ENCODE data around the gene ZNF410. TPM values are rescaled to one million over a fixed set of nuclear protein-coding genes. Genes with fewer than 3 reads are reported as not detected.
"Not testable (repeated sequence)": the region's sequence is repeated elsewhere in the genome, so short reads cannot be mapped to it uniquely, and the experiment has no call there.

Gene ZNF410
- total RNA-seq, 2 experiments from 2014 or later, result 65.2 to 68.7 TPM

- ChIA-PET POLR2A (interaction anchor here (1.3 kb wide), 1 partner anchor 319 kb away, joined by 3 read pairs; the partner anchor contains the start of gene ACOT2), CTCF (interaction anchor here (0.9 to 1.5 kb wide), 2 partner anchors 133 to 135 kb away, joined by 3 read pairs; no protein-coding TSS in a partner anchor)
- intact Hi-C loops (cut with micrococcal nuclease), result no loop called here
- Mint-ChIP-seq H3K27ac (peak overlapping the region; percentile 95), H3K4me1 (ENCODE audit: low read depth) (peaks cover 51% of the 10 kb centered on the region), H3K36me3 (peaks cover 21% of the 10 kb centered on the region), H3K9me3 (no peaks in the 10 kb centered on the region), H3K4me3 (peak overlapping the region; percentile 93), H3K27me3 (no peaks in the 10 kb centered on the region)
- no peak for DNase-seq
These were observed 1.7 kb downstream of the ZNF410 start for GRCh38 chr14:73888460-73888725.

- Mint-ChIP-seq H3K27ac (peak overlapping the region; percentile 54), H3K27me3 (no peaks in the 10 kb centered on the region), H3K9me3 (no peaks in the 10 kb centered on the region), H3K4me1 (ENCODE audit: low read depth) (peaks cover 51% of the 10 kb centered on the region), H3K4me3 (peak overlapping the region; percentile 93), H3K36me3 (peaks cover 25% of the 10 kb centered on the region)
- no peak for DNase-seq
- intact Hi-C loops (cut with micrococcal nuclease), result no loop called here
- CTCF ChIA-PET, result no interaction called here
- POLR2A ChIA-PET, result no interaction called here
These were observed 2.3 kb downstream of the ZNF410 start for GRCh38 chr14:73888971-73889370.

- intact Hi-C loops (cut with micrococcal nuclease), result no loop called here
- H3K27me3 Mint-ChIP-seq, result no peaks in the 10 kb centered on the region
These were observed 2.7 kb downstream of the ZNF410 start for GRCh38 chr14:73889376-73889775.

GRCh38 chr14:73894180-73894687 is 7.6 kb downstream of the ZNF410 start:
- H3K27ac Mint-ChIP-seq; DNase-seq; H3K9me3 Mint-ChIP-seq; H3K4me3 Mint-ChIP-seq; CTCF ChIA-PET; H3K27me3 Mint-ChIP-seq; POLR2A ChIA-PET; intact Hi-C loops (cut with micrococcal nuclease): not testable (repeated sequence)
- peaks cover 35% of the 10 kb centered on the region for H3K4me1 Mint-ChIP-seq (ENCODE audit: low read depth)
- peaks cover 40% of the 10 kb centered on the region for H3K36me3 Mint-ChIP-seq

More at GRCh38 chr14:73889376-73889775, 2.7 kb downstream of the ZNF410 start:
- ChIA-PET CTCF (interaction anchor here (0.6 kb wide), 1 partner anchor 940 kb away, joined by 4 read pairs; no protein-coding TSS in a partner anchor), POLR2A (interaction anchor here (0.6 kb wide), 1 partner anchor 807 kb away, joined by 3 read pairs; no protein-coding TSS in a partner anchor)
- DNase-seq, result no peak
- peaks cover 27% of the 10 kb centered on the region for H3K36me3 Mint-ChIP-seq
- no peaks in the 10 kb centered on the region for H3K9me3 Mint-ChIP-seq
- peak overlapping the region; percentile 1 for H3K4me3 Mint-ChIP-seq
- peak overlapping the region; percentile 65 for H3K27ac Mint-ChIP-seq
- peaks cover 51% of the 10 kb centered on the region for H3K4me1 Mint-ChIP-seq (ENCODE audit: low read depth)

GRCh38 chr14:73895939-73896338 is 9.3 kb downstream of the ZNF410 start:
- peaks cover 43% of the 10 kb centered on the region for H3K36me3 Mint-ChIP-seq
- intact Hi-C loops (cut with micrococcal nuclease), result loop anchor here (1.0 kb wide), 1 partner anchor 10 kb away; the partner anchor contains the start of gene ZNF410
- no peak for DNase-seq
- no peak overlapping the region for H3K4me3 Mint-ChIP-seq
- ChIA-PET POLR2A (no interaction called here), CTCF (interaction anchor here (1.2 kb wide), 1 partner anchor 9 kb away, joined by 4 read pairs; the partner anchor contains the start of gene ZNF410)
- peak overlapping the region; percentile 84 for H3K27ac Mint-ChIP-seq
- no peaks in the 10 kb centered on the region for H3K27me3 Mint-ChIP-seq
- peaks cover 25% of the 10 kb centered on the region for H3K4me1 Mint-ChIP-seq (ENCODE audit: low read depth)
- no peaks in the 10 kb centered on the region for H3K9me3 Mint-ChIP-seq

- ChIA-PET CTCF (interaction anchor here (1.2 kb wide), 1 partner anchor 10 kb away, joined by 4 read pairs; the partner anchor contains the start of gene ZNF410), POLR2A (no interaction called here)
- no peak overlapping the region for H3K4me3 Mint-ChIP-seq
These were observed 9.9 kb downstream of the ZNF410 start for GRCh38 chr14:73896521-73896920.

GRCh38 chr14:73903028-73903427 is 16.4 kb downstream of the ZNF410 start:
- Mint-ChIP-seq H3K9me3 (no peaks in the 10 kb centered on the region), H3K27ac (no peak overlapping the region), H3K36me3 (peaks cover 41% of the 10 kb centered on the region), H3K27me3 (no peaks in the 10 kb centered on the region), H3K4me3 (no peak overlapping the region), H3K4me1 (ENCODE audit: low read depth) (no peaks in the 10 kb centered on the region)
- intact Hi-C loops (cut with micrococcal nuclease), result no loop called here
- ChIA-PET POLR2A (no interaction called here), CTCF (no interaction called here)
- DNase-seq, result no peak

More at GRCh38 chr14:73896521-73896920, 9.9 kb downstream of the ZNF410 start:
- Mint-ChIP-seq H3K36me3 (peaks cover 43% of the 10 kb centered on the region), H3K27me3 (no peaks in the 10 kb centered on the region), H3K9me3 (no peaks in the 10 kb centered on the region), H3K4me1 (ENCODE audit: low read depth) (peaks cover 22% of the 10 kb centered on the region), H3K27ac (peak overlapping the region; percentile 84)
- intact Hi-C loops (cut with micrococcal nuclease), result loop anchor here (1.0 kb wide), 1 partner anchor 10 kb away; the partner anchor contains the start of gene ZNF410
- no peak for DNase-seq

- Mint-ChIP-seq H3K27ac (peak overlapping the region; percentile 13), H3K4me3 (no peak overlapping the region), H3K9me3 (peaks cover 4% of the 10 kb centered on the region), H3K4me1 (ENCODE audit: low read depth) (no peaks in the 10 kb centered on the region), H3K27me3 (no peaks in the 10 kb centered on the region), H3K36me3 (peaks cover 73% of the 10 kb centered on the region)
- ChIA-PET POLR2A (no interaction called here), CTCF (no interaction called here)
- intact Hi-C loops (cut with micrococcal nuclease), result no loop called here
- no peak for DNase-seq
These were observed 23.0 kb downstream of the ZNF410 start for GRCh38 chr14:73909681-73910080.

- CTCF ChIA-PET, result no interaction called here
- intact Hi-C loops (cut with micrococcal nuclease), result no loop called here
- H3K36me3 Mint-ChIP-seq, result peaks cover 59% of the 10 kb centered on the region
- H3K27me3 Mint-ChIP-seq, result no peaks in the 10 kb centered on the region
- POLR2A ChIA-PET, result no interaction called here
- peaks cover 4% of the 10 kb centered on the region for H3K9me3 Mint-ChIP-seq
- H3K4me3 Mint-ChIP-seq, result no peak overlapping the region
- no peak for DNase-seq
- H3K4me1 Mint-ChIP-seq (ENCODE audit: low read depth), result no peaks in the 10 kb centered on the region
- H3K27ac Mint-ChIP-seq, result no peak overlapping the region
These were observed 26.6 kb downstream of the ZNF410 start for GRCh38 chr14:73913256-73913655.

- intact Hi-C loops (cut with micrococcal nuclease), result no loop called here
- peaks cover 4% of the 10 kb centered on the region for H3K9me3 Mint-ChIP-seq
- no peaks in the 10 kb centered on the region for H3K4me1 Mint-ChIP-seq (ENCODE audit: low read depth)
- no peak for DNase-seq
- H3K4me3 Mint-ChIP-seq, result no peak overlapping the region
- CTCF ChIA-PET, result no interaction called here
- no peak overlapping the region for H3K27ac Mint-ChIP-seq
- POLR2A ChIA-PET, result no interaction called here
- no peaks in the 10 kb centered on the region for H3K27me3 Mint-ChIP-seq
- peaks cover 51% of the 10 kb centered on the region for H3K36me3 Mint-ChIP-seq
These were observed 29.7 kb downstream of the ZNF410 start for GRCh38 chr14:73916324-73916723.

- H3K4me1 Mint-ChIP-seq (ENCODE audit: low read depth); H3K9me3 Mint-ChIP-seq; CTCF ChIA-PET; H3K4me3 Mint-ChIP-seq; H3K27ac Mint-ChIP-seq; DNase-seq; intact Hi-C loops (cut with micrococcal nuclease); H3K27me3 Mint-ChIP-seq: not testable (repeated sequence)
- POLR2A ChIA-PET, result interaction anchor here (1.9 kb wide), 1 partner anchor 10 kb away, joined by 4 read pairs; no protein-coding TSS in a partner anchor
- H3K36me3 Mint-ChIP-seq, result peaks cover 46% of the 10 kb centered on the region
These were observed 32.8 kb downstream of the ZNF410 start for GRCh38 chr14:73919457-73919856.

- Mint-ChIP-seq H3K4me1 (ENCODE audit: low read depth) (no peaks in the 10 kb centered on the region), H3K9me3 (no peaks in the 10 kb centered on the region), H3K4me3 (no peak overlapping the region), H3K27ac (no peak overlapping the region), H3K27me3 (no peaks in the 10 kb centered on the region), H3K36me3 (peaks cover 61% of the 10 kb centered on the region)
- no peak for DNase-seq
- intact Hi-C loops (cut with micrococcal nuclease), result no loop called here
- ChIA-PET POLR2A (no interaction called here), CTCF (no interaction called here)
These were observed 37.7 kb downstream of the ZNF410 start for GRCh38 chr14:73924337-73924736.

GRCh38 chr14:73935666-73936065 is 49.0 kb downstream of the ZNF410 start:
- H3K36me3 Mint-ChIP-seq, result peaks cover 22% of the 10 kb centered on the region
- intact Hi-C loops (cut with micrococcal nuclease), result no loop called here
- ChIA-PET POLR2A (interaction anchor here (1.1 kb wide), 1 partner anchor 16 kb away, joined by 3 read pairs; no protein-coding TSS in a partner anchor), CTCF (interaction anchor here (2.1 kb wide), 1 partner anchor 14 kb away, joined by 6 read pairs; the partner anchor contains the start of genes COQ6 and FAM161B)
- no peak overlapping the region for H3K27ac Mint-ChIP-seq
- H3K9me3 Mint-ChIP-seq, result no peaks in the 10 kb centered on the region
- no peaks in the 10 kb centered on the region for H3K27me3 Mint-ChIP-seq
- no peak overlapping the region for H3K4me3 Mint-ChIP-seq
- H3K4me1 Mint-ChIP-seq (ENCODE audit: low read depth), result no peaks in the 10 kb centered on the region
- DNase-seq, result no peak
